Subcutaneous adipose tissue (tissue), 4 donors: Measurements from ENCODE around the gene PIK3CD. TPM values are rescaled to one million over a fixed set of nuclear protein-coding genes. Genes with fewer than 3 reads are reported as not detected.

Source experiments
- CTCF ChIP-seq: fragments of 450-650 bp; IDR thresholded peaks from one replicate; pipeline ENCODE4 v1.5.1; 2016; ENCODE audit warnings: low read depth, mild to moderate bottlenecking, control low read depth, antibody characterized with exemption, moderate library complexity
- total RNA-seq, 4 donors: library from RNA; depleted of rRNA; stranded (reverse); fragments of >200 nt; gene quantifications; one replicate each; pipeline ENCODE4 v1.1.0, GENCODE V29; 2016

The PIK3CD gene
- total RNA-seq, 4 donors from 2014 or later: 4.7 to 13.9 (median 10.3) TPM

- no peak for TF ChIP-seq CTCF
Measured at GRCh38 chr1:9726905-9727595, 75.5 kb downstream of the PIK3CD start.

- TF ChIP-seq CTCF: no peak
Measured at GRCh38 chr1:9728451-9729295, 77.1 kb downstream of the PIK3CD start.

- TF ChIP-seq CTCF: no peak
Measured at GRCh38 chr1:9729523-9729922, 78.0 kb downstream of the PIK3CD start.

GRCh38 chr1:9730096-9730901, 78.8 kb downstream of the PIK3CD start:
- TF ChIP-seq CTCF: no peak

- TF ChIP-seq CTCF: no peak
Measured at GRCh38 chr1:9731051-9731537, 79.6 kb downstream of the PIK3CD start.

GRCh38 chr1:9731561-9731960, 80.0 kb downstream of the PIK3CD start:
- no peak for TF ChIP-seq CTCF
